SU-DHL-6 (cell line): ENCODE data around the gene CLMP.

Source experiments
- H2AFZ ChIP-seq: fragments of 200-600 bp; sonication (generic); 2 replicates; pipeline ENCODE4 v1.6.1; 2014; ENCODE audit warnings: low read depth, mild to moderate bottlenecking, moderate library complexity, mixed read lengths, antibody characterized with exemption, low read length; ENCODE audit not compliant: severe bottlenecking
- H3F3A ChIP-seq: fragments of 200-600 bp; shearing (Covaris generic); 2 replicates; pipeline ENCODE4 v1.6.0; 2016; ENCODE audit warnings: antibody characterized with exemption, mild to moderate bottlenecking; ENCODE audit not compliant: insufficient read depth
- H3K27ac ChIP-seq: fragments of 200-600 bp; sonication (generic); 2 replicates; pipeline ENCODE4 v1.5.1; 2016; ENCODE audit warnings: low read depth, mild to moderate bottlenecking, low read length, moderate library complexity, mixed read lengths
- H3K27me3 ChIP-seq: fragments of 200-600 bp; sonication (generic), shearing (Covaris generic); 2 replicates; pipeline ENCODE4 v1.6.0; 2014; ENCODE audit warnings: mild to moderate bottlenecking, low read length
- H3K36me3 ChIP-seq: fragments of 200-600 bp; sonication (generic); 2 replicates; pipeline ENCODE4 v1.6.1; 2014; ENCODE audit warnings: mild to moderate bottlenecking, low read length, mixed read lengths
- H3K4me2 ChIP-seq: fragments of 300-600, 200-600 bp; shearing (Covaris generic), sonication (generic); 2 replicates; pipeline ENCODE4 v1.6.0; 2014; ENCODE audit warnings: low read length, low read depth, mild to moderate bottlenecking; ENCODE audit not compliant: poor library complexity, severe bottlenecking
- H3K4me3 ChIP-seq: fragments of 200-600 bp; sonication (generic); 2 replicates; pipeline ENCODE4 v1.5.1; 2014; ENCODE audit warnings: antibody characterized with exemption, low read length, mild to moderate bottlenecking, mixed read lengths; ENCODE audit not compliant: insufficient read depth, poor library complexity, severe bottlenecking
- H3K79me2 ChIP-seq: fragments of 200-600 bp; sonication (generic); 2 replicates; pipeline ENCODE4 v1.6.1; 2014; ENCODE audit warnings: mild to moderate bottlenecking, low read length, moderate library complexity; ENCODE audit not compliant: insufficient read depth
- H3K9ac ChIP-seq: fragments of 200-600 bp; sonication (generic); 2 replicates; pipeline ENCODE4 v1.7.0; 2014; ENCODE audit warnings: mild to moderate bottlenecking, low read length
- H3K9me2 ChIP-seq: fragments of 200-600 bp; sonication (generic); replicated peaks from 2 replicates; pipeline ENCODE4 v1.6.1; 2014; ENCODE audit warnings: low read length; ENCODE audit not compliant: insufficient read depth
- H3K9me3 ChIP-seq: fragments of 200-600 bp; sonication (generic); 2 replicates; pipeline ENCODE4 v1.6.1; 2014; ENCODE audit warnings: low read length, mixed read lengths; ENCODE audit not compliant: insufficient read depth
- H4K20me1 ChIP-seq: fragments of 200-600 bp; sonication (generic); 2 replicates; pipeline ENCODE4 v1.6.1; 2014; ENCODE audit warnings: low read depth, mild to moderate bottlenecking, antibody characterized with exemption, low read length, moderate library complexity, mixed read lengths
- CTCF ChIP-seq: fragments of 200-600 bp; sonication (generic); IDR thresholded peaks from one replicate; pipeline ENCODE4 v1.5.1; 2017; ENCODE audit warnings: antibody characterized with exemption, mild to moderate bottlenecking, low read length, moderate library complexity; ENCODE audit not compliant: insufficient read depth, poor library complexity, severe bottlenecking
- EZH2phosphoT487 ChIP-seq: fragments of 200-600 bp; sonication (generic), shearing (Covaris generic); conservative IDR thresholded peaks from 2 replicates; pipeline ENCODE4 v1.6.1; 2018; ENCODE audit warnings: mild to moderate bottlenecking, antibody characterized with exemption, low read length, moderate library complexity, mixed read lengths

Gene CLMP

GRCh38 chr11:123164732-123165450, 30.2 kb downstream of the CLMP start:
- TF ChIP-seq EZH2phosphoT487 (no peak), CTCF (no peak)
- Histone ChIP-seq H3K9me3 (no peaks in the 10 kb centered on the region), H3K79me2 (no peaks in the 10 kb centered on the region), H3K27ac (no peak overlapping the region), H3K4me2 (no peak overlapping the region), H3K36me3 (no peaks in the 10 kb centered on the region), H2AFZ (no peak overlapping the region), H3F3A (no peaks in the 10 kb centered on the region), H3K27me3 (no peaks in the 10 kb centered on the region), H3K4me3 (no peak overlapping the region), H3K9ac (no peak overlapping the region), H3K9me2 (no peaks in the 10 kb centered on the region), H4K20me1 (no peaks in the 10 kb centered on the region)

- no peak for TF ChIP-seq CTCF
- no peak for TF ChIP-seq EZH2phosphoT487
- Histone ChIP-seq H3K79me2 (no peaks in the 10 kb centered on the region), H3K4me3 (no peak overlapping the region)
Observed at GRCh38 chr11:123163621-123164020, 31.4 kb downstream of the CLMP start.

GRCh38 chr11:123161376-123162030, 33.5 kb downstream of the CLMP start:
- Histone ChIP-seq H3K4me3 (no peak overlapping the region), H3K27me3 (no peaks in the 10 kb centered on the region), H4K20me1 (no peaks in the 10 kb centered on the region), H3K27ac (no peak overlapping the region), H3K9me2 (no peaks in the 10 kb centered on the region), H3K79me2 (no peaks in the 10 kb centered on the region), H2AFZ (no peak overlapping the region), H3K4me2 (no peak overlapping the region), H3K36me3 (no peaks in the 10 kb centered on the region), H3K9ac (no peak overlapping the region), H3K9me3 (no peaks in the 10 kb centered on the region), H3F3A (no peaks in the 10 kb centered on the region)
- TF ChIP-seq CTCF: no peak
- no peak for TF ChIP-seq EZH2phosphoT487

More at GRCh38 chr11:123163621-123164020, 31.4 kb downstream of the CLMP start:
- H3K4me2 ChIP-seq: no peak overlapping the region
- H3K9me3 ChIP-seq: no peaks in the 10 kb centered on the region
- no peaks in the 10 kb centered on the region for H3K27me3 ChIP-seq
- H3K36me3 ChIP-seq: no peaks in the 10 kb centered on the region
- no peak overlapping the region for H3K27ac ChIP-seq
- H2AFZ ChIP-seq: no peak overlapping the region
- H3K9me2 ChIP-seq: no peaks in the 10 kb centered on the region
- no peaks in the 10 kb centered on the region for H3F3A ChIP-seq
- H4K20me1 ChIP-seq: no peaks in the 10 kb centered on the region
- H3K9ac ChIP-seq: no peak overlapping the region
